GM10266 (cell line): ENCODE measurements around the gene RCBTB1.
"Not testable (repeated sequence)": the region's sequence is repeated elsewhere in the genome, so short reads cannot be mapped to it uniquely, and the experiment has no call there.

ENCODE experiments used
- DNase-seq: peaks from one replicate; pipeline ENCODE4 v3.0.0; 2012; ENCODE audit errors: extremely low spot score
- CTCF ChIP-seq: IDR thresholded peaks from 2 replicates; pipeline ENCODE4 v1.5.1; 2012; ENCODE audit warnings: mild to moderate bottlenecking, low read depth; ENCODE audit not compliant: control insufficient read depth, insufficient read depth; ENCODE audit errors: missing control alignments

Gene RCBTB1

GRCh38 chr13:49602005-49602404 is 16.6 kb upstream of the RCBTB1 start:
- TF ChIP-seq CTCF = no peak

GRCh38 chr13:49597043-49597641 is 11.8 kb upstream of the RCBTB1 start:
- no peak for TF ChIP-seq CTCF
- DNase-seq = no peak

More at GRCh38 chr13:49602005-49602404, 16.6 kb upstream of the RCBTB1 start:
- no peak for DNase-seq

- DNase-seq = no peak
- TF ChIP-seq CTCF = no peak
Observed at GRCh38 chr13:49596221-49596620, 10.9 kb upstream of the RCBTB1 start.

- DNase-seq = no peak
Observed at GRCh38 chr13:49594576-49594975, 9.2 kb upstream of the RCBTB1 start.

GRCh38 chr13:49593876-49594275 is 8.5 kb upstream of the RCBTB1 start:
- DNase-seq = not testable (repeated sequence)

More at GRCh38 chr13:49594576-49594975, 9.2 kb upstream of the RCBTB1 start:
- no peak for TF ChIP-seq CTCF

GRCh38 chr13:49590714-49591113 is 5.4 kb upstream of the RCBTB1 start:
- not testable (repeated sequence) for DNase-seq

GRCh38 chr13:49587311-49587847 is 2.0 kb upstream of the RCBTB1 start:
- no peak for DNase-seq

GRCh38 chr13:49586717-49587116 is 1.4 kb upstream of the RCBTB1 start:
- no peak for DNase-seq
- TF ChIP-seq CTCF = no peak

More at GRCh38 chr13:49587311-49587847, 2.0 kb upstream of the RCBTB1 start:
- TF ChIP-seq CTCF = no peak
